ENCODE data around the gene OR10G3.
A peak's percentile ranks its signal among the peaks of the same experiment; 100 is the strongest.

Gene OR10G3

DNA sequence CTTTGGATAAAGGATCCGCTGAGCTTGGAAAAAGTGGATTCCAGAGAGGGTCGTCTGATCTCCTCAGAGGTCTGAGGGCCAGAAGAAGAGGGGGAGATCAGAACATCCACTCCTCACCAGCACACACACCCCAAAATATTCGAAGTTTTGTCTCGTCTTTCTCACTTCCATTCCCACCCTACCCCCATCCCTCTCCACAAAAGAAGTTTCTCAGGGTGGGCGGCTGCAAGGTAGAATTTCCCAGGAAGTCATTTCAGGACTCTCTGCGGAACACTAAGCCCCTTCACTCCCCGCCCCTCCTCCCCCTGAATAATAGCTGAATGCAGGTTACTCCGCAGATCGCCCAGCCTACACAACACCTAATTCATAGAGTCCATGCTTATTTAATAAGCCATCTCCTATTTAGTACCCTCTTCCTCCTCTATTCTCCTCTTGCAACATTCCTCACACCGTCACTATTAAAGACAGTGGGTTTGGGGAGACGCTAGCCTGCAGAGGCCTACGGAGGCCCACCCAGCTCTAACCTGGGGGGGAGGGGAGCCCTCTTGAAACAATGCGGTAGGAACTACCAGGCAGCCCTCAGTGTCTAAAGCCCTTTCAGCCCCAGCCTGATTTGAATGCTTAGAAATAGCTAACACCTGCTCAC, 53.1 kb downstream of the OR10G3 start:
- DNase-seq (ENCODE audit: low read depth): no peak
- peak overlapping the region; percentile 62 for H3K4me3 ChIP-seq (ENCODE audit: low read length)
- no peak for TF ChIP-seq CTCF (IDR thresholded peaks at IDR 0.05; ENCODE audit: insufficient read depth, low read depth, low read length, missing control alignments)

- TF ChIP-seq CTCF (IDR thresholded peaks at IDR 0.05; ENCODE audit: insufficient read depth, low read depth, low read length, missing control alignments): no peak
- peak; percentile 49 for DNase-seq (ENCODE audit: low read depth)
- H3K4me3 ChIP-seq (ENCODE audit: low read length): peak within 1 kb of the TSS; percentile 62
Observed at GRCh38 chr14:21525962-21526671, 53.8 kb downstream of the OR10G3 start, which contains the start of gene SALL2. Gene SALL2 (minus strand): TSS chr14:21526346. CDS start chr14:21526127, 219 bp downstream.

- TF ChIP-seq CTCF (IDR thresholded peaks at IDR 0.05; ENCODE audit: insufficient read depth, low read depth, low read length, missing control alignments): no peak
- H3K4me3 ChIP-seq (ENCODE audit: low read length): peak overlapping the region; percentile 62
- peak; percentile 9 for DNase-seq (ENCODE audit: low read depth)
Observed at GRCh38 chr14:21525571-21525961, 54.3 kb downstream of the OR10G3 start.

- no peak for TF ChIP-seq CTCF (IDR thresholded peaks at IDR 0.05; ENCODE audit: insufficient read depth, low read depth, low read length, missing control alignments)
- DNase-seq (ENCODE audit: low read depth): no peak
- H3K4me3 ChIP-seq (ENCODE audit: low read length): peak overlapping the region; percentile 62
Observed at GRCh38 chr14:21524575-21525490, 55.0 kb downstream of the OR10G3 start.

- no peak for DNase-seq (ENCODE audit: low read depth)
- no peak overlapping the region for H3K4me3 ChIP-seq (ENCODE audit: low read length)
- no peak for TF ChIP-seq CTCF (IDR thresholded peaks at IDR 0.05; ENCODE audit: insufficient read depth, low read depth, low read length, missing control alignments)
Observed at GRCh38 chr14:21523203-21523602, 56.7 kb downstream of the OR10G3 start.

GRCh38 chr14:21521501-21521900, 58.4 kb downstream of the OR10G3 start:
- no peak overlapping the region for H3K4me3 ChIP-seq (ENCODE audit: low read length)
- no peak for DNase-seq (ENCODE audit: low read depth)
- no peak for TF ChIP-seq CTCF (IDR thresholded peaks at IDR 0.05; ENCODE audit: insufficient read depth, low read depth, low read length, missing control alignments)

Data from epithelial cell of esophagus (primary cell).